IPS-18a (cell line): ENCODE data around the gene PAK1IP1.
"Not testable (repeated sequence)": the region's sequence is repeated elsewhere in the genome, so short reads cannot be mapped to it uniquely, and the experiment has no call there.

Experiments used
- H3K27ac ChIP-seq: one replicate; pipeline ENCODE4 v1.5.1; 2013; ENCODE audit warnings: low read length
- H3K27me3 ChIP-seq: one replicate; pipeline ENCODE4 v1.6.1; 2013; ENCODE audit warnings: mild to moderate bottlenecking, low read length; ENCODE audit not compliant: control insufficient read depth, insufficient read depth
- H3K36me3 ChIP-seq: one replicate; pipeline ENCODE4 v1.6.1; 2013; ENCODE audit warnings: low read depth, low read length; ENCODE audit not compliant: control insufficient read depth
- H3K4me1 ChIP-seq: one replicate; pipeline ENCODE4 v1.6.1; 2013; ENCODE audit warnings: low read depth, low read length; ENCODE audit not compliant: control insufficient read depth
- H3K4me3 ChIP-seq: one replicate; pipeline ENCODE4 v1.5.1; 2013; ENCODE audit warnings: low read length
- H3K9ac ChIP-seq: one replicate; pipeline ENCODE4 v1.6.1; 2013; ENCODE audit warnings: mild to moderate bottlenecking, low read length, moderate library complexity
- H3K9me3 ChIP-seq: one replicate; pipeline ENCODE4 v1.6.1; 2013; ENCODE audit warnings: low read depth, low read length; ENCODE audit not compliant: control insufficient read depth

PAK1IP1 gene, protein sequence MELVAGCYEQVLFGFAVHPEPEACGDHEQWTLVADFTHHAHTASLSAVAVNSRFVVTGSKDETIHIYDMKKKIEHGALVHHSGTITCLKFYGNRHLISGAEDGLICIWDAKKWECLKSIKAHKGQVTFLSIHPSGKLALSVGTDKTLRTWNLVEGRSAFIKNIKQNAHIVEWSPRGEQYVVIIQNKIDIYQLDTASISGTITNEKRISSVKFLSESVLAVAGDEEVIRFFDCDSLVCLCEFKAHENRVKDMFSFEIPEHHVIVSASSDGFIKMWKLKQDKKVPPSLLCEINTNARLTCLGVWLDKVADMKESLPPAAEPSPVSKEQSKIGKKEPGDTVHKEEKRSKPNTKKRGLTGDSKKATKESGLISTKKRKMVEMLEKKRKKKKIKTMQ

DNA sequence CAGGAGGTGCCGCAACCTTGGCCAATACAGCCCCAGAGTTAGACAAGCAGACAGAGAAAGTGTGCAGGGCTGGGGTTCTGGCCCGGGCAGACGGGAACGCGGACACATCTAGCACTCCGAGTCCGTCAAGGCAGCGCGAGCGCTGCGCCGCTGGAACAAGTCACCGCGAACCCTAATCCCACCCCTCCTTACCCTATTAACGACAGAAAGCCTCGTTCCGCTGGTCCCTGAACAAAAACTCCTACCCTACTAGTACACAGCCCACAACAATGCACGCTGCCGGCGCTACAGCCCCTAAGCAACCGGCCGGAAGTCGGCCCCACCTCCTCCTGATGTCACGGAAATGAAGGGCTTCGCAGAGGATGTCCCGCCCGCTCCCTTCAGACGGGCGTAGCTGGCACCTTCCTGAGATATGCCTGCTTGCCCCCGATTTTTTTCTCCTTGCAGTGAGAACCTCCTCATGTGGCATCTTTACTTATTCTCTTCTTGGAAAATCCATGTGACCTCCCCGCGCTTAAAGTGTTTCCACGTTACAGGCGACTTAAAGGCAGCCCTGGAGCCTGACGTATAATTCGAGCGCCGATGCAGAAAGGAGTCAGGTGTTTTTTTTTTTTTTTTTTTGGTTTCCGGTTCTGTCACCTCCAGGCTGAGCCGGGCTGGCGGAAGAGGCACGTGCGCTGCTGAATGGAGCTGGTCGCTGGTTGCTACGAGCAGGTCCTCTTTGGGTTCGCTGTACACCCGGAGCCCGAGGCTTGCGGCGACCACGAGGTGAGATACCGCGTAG is at the start of gene PAK1IP1, which contains the start of gene C6orf52:
PAK1IP1 (plus strand) TSS at position 671 of the 784 bp plus-strand sequence; CDS start at position 685, 14 bp downstream.
C6orf52 (minus strand) TSS at position 315 of the 784 bp plus-strand sequence. CDS start 7,066 bp downstream, outside the sequence.
- no peaks in the 10 kb centered on the region for H3K9me3 ChIP-seq
- H3K27ac ChIP-seq: peak within 1 kb of the TSS; percentile 99
- H3K4me3 ChIP-seq: peak within 1 kb of the TSS; percentile 100
- no peaks in the 10 kb centered on the region for H3K27me3 ChIP-seq
- peaks cover 18% of the 10 kb centered on the region for H3K36me3 ChIP-seq
- peaks cover 11% of the 10 kb centered on the region for H3K4me1 ChIP-seq
- H3K9ac ChIP-seq: peak within 1 kb of the TSS; percentile 99

DNA sequence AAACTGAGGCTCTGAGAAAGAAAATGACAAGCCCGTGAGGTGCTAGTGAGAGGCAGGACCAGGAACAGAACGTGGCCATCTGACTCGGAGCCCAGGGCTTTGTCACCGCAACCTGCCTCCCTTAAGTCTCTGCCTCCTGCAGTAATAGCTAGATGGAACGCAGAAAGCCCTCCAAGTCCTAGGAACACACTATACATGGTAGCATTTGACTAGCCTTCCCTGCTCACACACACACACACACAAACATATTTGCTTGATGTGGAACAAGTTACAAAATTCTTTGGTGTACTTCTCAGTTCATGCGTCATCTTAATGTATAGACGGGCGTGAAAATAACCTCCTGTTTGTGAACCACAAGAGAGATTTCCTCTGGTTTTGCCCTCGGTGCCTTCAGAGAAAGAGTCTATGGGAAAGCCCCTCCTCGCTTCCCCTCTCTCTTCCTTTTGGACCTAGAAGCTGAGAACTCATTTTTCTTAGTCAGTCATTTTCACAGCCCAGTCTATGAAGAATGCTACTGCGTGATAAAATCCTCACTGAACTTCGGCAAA is 39.2 kb upstream of the PAK1IP1 start:
- Histone ChIP-seq H3K9ac (no peak overlapping the region), H3K9me3 (no peaks in the 10 kb centered on the region), H3K4me3 (no peak overlapping the region), H3K4me1 (no peaks in the 10 kb centered on the region), H3K27me3 (no peaks in the 10 kb centered on the region), H3K27ac (no peak overlapping the region), H3K36me3 (no peaks in the 10 kb centered on the region)

DNA sequence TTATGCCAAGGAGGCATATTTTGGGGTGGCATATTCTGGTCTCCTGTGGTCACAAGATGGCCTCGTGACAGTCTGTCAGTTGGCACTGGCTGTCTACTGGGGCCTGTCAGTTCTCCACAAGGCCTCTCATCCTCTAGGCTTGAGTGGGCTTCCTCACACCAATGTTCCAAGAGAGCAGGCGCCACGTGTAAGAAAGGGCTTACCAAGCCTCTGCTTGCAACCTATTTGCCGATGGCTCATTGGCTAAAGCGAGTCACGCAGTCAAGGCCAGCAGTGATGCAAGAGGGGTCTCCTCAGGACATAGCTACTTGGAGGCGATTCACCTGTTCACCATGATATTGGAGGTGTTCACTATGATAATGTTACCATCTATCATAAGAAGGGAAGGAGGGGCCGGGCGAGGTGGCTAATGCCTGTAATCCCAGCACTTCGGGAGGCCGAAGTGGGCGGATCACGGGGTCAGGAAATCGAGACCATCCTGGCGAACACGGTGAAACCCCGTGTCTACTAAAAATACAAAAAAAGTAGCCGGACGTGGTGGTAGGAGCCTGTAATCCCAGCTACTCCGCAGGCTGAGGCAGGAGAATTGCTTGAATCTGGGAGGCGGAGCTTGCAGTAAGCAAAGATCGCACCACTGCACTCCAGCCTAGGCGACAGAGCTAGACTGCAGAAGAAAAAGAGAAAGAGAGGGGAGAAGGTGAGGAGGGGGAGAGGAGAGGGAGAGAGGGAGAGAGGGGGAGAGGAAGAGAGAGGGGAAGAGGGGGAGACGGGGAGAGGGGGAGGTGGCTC is 35.7 kb upstream of the PAK1IP1 start:
- Histone ChIP-seq H3K36me3 (no peaks in the 10 kb centered on the region), H3K4me1 (no peaks in the 10 kb centered on the region), H3K27ac (no peak overlapping the region), H3K4me3 (no peak overlapping the region), H3K9me3 (no peaks in the 10 kb centered on the region), H3K27me3 (no peaks in the 10 kb centered on the region), H3K9ac (no peak overlapping the region)

DNA sequence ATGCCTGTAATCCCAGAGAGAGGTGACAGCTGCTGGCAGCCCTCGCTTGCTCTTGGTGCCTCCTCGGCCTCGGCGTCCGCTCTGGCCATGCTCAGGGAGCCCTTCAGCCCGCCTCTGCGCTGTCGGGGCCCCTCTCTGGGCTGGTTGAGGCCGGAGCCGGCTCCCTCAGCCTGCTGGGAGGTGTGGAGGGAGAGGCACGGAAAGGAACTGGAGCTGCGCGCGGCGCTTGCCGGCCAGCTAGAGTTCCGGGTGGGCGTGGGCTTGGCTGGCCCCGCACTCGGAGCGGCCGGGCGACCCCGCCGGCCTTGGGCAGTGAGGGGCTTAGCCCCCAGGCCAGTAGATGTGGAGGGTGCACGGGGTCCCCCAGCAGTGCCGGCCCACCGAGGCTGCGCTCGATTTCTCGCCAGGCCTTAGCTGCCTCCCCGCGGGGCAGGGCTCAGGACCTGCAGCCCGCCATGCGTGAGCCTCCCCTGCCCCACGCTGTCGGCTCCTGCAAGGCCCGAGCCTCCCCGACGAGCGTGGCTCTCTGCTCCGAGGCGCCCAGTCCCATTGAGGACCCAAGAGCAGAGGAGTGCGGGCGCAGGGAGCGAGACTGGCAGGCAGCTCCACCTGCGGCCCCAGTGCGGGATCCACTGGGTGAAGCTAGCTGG is 34.9 kb upstream of the PAK1IP1 start:
- H3K27me3 ChIP-seq: no peaks in the 10 kb centered on the region
- no peaks in the 10 kb centered on the region for H3K36me3 ChIP-seq
- H3K9ac ChIP-seq: no peak overlapping the region
- H3K27ac ChIP-seq: no peak overlapping the region
- H3K9me3 ChIP-seq: no peaks in the 10 kb centered on the region
- H3K4me1 ChIP-seq: no peaks in the 10 kb centered on the region
- H3K4me3 ChIP-seq: no peak overlapping the region

DNA sequence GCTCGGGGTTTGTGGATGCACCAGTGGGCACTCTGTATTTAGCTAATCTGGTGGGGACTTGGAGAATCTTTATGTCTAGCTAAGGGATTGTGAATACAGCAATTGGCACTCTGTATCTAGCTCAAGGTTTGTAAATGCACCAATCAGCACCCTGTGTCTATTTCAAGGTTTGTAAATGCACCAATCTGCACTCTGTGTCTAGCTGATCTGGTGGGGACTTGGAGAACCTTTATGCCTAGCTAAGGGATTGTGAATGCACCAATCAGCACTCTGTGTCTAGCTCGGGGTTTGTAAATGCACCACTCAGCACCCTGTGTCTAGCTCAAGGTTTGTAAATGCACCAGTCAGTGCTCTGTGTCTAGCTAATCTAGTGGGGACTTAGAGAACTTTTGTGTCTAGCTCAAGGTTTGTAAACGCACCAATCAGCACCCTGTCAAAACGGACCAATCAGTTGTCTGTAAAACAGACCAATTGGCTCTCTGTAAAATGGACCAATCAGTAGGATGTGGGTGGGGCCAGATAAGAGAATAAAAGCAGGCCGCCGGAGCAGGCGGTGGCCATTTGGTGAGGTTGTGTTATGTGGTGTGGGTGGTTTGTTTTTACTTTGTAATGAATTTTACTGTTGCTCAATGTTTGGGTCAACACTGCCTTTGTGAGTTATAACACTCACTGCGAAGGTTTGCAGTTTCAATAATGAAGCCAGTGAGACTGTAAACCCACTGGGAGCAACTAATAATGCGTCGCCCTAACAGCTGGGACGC is 34.2 kb upstream of the PAK1IP1 start:
- H3K27ac ChIP-seq, H3K9ac ChIP-seq, H3K36me3 ChIP-seq, H3K27me3 ChIP-seq, H3K4me1 ChIP-seq, H3K9me3 ChIP-seq, H3K4me3 ChIP-seq: not testable (repeated sequence)

DNA sequence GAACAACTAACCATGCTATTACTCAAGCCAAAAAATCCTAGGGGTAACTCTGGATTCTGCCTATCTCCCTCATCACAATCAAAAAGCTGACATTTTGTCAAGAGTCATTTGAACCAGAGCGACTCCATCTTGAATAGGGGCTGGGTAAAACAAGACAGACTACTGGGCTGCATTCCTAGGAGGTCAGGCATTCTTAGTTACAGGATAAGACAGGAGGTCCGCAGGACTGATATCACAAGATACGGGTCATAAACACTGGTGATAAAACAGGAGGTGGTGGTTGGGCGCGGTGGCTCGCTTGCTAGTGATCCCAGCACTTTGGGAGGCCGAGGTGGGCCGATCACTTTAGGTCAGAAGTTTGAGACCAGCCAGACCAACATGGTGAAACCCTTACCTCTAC is 32.6 kb upstream of the PAK1IP1 start:
- Histone ChIP-seq H3K4me1 (no peaks in the 10 kb centered on the region), H3K4me3 (no peak overlapping the region), H3K27ac (no peak overlapping the region), H3K36me3 (no peaks in the 10 kb centered on the region), H3K27me3 (no peaks in the 10 kb centered on the region), H3K9me3 (no peaks in the 10 kb centered on the region), H3K9ac (no peak overlapping the region)

DNA sequence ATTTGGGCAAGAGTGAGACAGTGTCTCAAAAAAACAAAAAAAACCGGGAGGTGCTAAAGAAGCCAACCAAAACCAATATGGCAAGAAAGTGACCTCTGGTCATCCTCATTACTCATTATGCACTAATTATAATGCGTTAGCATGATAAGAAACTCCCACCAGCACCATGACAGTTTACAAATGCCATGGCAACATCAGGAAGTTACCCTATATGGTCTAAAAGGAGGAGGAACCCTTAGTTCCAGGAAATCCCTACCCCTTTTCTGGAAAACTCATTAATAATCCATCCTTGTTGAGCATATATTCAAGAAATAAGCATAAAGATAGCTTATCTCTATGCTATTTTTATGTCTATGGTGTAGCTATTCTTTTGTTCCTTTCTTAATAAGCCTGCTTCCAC is 32.0 kb upstream of the PAK1IP1 start:
- Histone ChIP-seq H3K27ac (no peak overlapping the region), H3K9me3 (no peaks in the 10 kb centered on the region), H3K27me3 (no peaks in the 10 kb centered on the region), H3K9ac (no peak overlapping the region), H3K4me1 (no peaks in the 10 kb centered on the region), H3K4me3 (no peak overlapping the region), H3K36me3 (no peaks in the 10 kb centered on the region)

DNA sequence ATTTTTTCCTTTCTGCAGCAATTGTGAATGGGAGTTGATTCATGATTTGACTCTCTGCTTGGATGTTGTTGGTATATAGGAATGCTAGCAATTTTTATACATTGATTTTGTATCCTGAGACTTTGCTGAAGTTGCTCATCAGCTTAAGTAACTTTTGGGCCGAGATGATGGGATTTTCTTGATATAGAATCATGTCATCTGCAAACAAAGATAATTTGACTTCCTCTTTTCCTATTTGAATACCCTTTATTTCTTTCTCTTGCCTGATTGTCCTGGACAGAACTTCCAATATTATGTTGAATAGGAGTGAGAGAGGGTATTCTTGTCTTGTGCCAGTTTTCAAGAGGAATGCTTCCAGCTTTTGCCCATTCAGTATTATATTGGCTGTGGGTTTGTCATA is 29.2 kb upstream of the PAK1IP1 start:
- H3K4me1 ChIP-seq, H3K27ac ChIP-seq, H3K36me3 ChIP-seq, H3K4me3 ChIP-seq, H3K9me3 ChIP-seq, H3K27me3 ChIP-seq, H3K9ac ChIP-seq: not testable (repeated sequence)

DNA sequence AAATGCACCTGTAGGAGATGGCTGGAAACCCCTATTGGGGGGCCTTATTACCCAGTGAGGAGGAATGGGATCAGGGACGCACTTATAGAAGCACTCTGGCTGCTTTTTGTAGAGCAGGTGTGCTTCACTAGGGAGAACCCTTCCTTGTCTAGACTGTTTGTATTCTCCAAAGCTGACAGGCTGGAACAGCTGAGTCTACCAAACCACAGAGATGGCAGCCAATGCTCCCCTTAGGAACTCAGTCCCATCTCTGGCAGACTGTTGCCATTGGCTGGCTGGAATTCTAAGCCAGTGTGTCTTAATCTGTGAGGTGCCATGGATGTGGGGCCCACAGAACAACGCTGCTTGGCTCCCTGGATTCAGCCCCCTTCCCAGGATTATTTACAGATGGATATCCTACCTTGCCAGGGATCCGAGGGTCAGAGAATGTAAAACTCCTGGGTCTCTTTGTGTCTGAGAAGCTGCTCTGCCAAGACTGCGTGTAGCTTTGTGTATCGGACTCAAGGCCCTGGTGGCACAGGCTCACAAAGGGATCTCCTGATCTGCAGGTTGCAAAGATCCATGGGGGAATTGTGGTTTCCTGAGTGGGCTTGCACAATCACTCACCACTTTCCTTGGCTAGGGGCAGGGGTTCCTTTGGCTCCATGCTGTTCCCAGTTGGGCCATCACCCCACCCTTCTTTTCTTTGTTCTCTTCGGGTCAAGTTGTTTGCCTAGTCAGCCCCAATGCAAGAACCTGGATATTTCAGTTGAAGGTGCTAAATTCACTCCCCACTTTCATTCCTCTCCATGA is 26.4 kb upstream of the PAK1IP1 start:
- Histone ChIP-seq H3K36me3 (no peaks in the 10 kb centered on the region), H3K9me3 (no peaks in the 10 kb centered on the region), H3K4me1 (no peaks in the 10 kb centered on the region), H3K27me3 (no peaks in the 10 kb centered on the region), H3K4me3 (no peak overlapping the region), H3K9ac (no peak overlapping the region), H3K27ac (no peak overlapping the region)

DNA sequence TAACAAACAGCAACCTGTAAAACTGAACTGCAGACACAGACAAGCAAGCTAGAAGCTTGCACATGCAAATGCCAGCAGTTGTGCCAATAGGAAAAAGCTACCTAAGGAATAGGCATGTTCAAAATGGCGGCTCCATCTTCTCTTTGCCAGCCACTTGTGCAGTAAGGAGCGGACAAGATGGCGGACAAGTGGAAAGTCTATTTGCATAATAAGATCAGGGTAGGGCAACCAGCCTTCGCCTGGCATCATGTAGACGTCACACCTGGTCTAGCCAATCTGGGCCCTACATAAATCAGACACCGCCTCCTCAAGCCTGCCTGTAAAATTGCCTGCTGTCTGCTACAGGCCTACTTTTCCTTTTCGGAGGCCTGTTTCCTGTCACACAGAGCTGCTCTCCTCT is 18.4 kb upstream of the PAK1IP1 start:
- Histone ChIP-seq H3K27me3 (no peaks in the 10 kb centered on the region), H3K9ac (no peak overlapping the region), H3K4me3 (no peak overlapping the region), H3K4me1 (no peaks in the 10 kb centered on the region), H3K36me3 (no peaks in the 10 kb centered on the region), H3K27ac (no peak overlapping the region), H3K9me3 (no peaks in the 10 kb centered on the region)
